ENCODE results near the gene MARCO.
"Not testable (repeated sequence)": the region's sequence is repeated elsewhere in the genome, so short reads cannot be mapped to it uniquely, and the experiment has no call there.

Gene MARCO

DNA sequence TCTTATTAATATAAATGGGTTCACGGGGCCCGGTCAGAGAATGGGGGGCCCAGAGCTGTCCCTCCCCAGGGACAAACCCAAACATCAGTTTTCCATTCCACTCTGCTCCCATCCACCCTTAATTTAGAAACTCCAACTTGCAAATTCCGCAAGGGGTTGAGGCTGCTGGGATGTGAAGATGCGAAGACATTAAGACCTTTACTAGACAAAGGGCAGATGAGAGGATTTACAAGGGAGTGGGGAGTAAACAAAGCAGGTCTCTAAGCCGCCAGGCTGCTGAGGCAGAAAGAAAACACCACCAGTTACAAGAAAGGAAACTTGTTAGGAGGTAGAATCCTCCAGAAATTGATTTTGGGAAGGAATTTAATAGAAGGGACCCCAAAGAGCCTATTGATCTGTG lies 33.1 kb downstream of the MARCO start:
- DNase-seq = no peak

DNA sequence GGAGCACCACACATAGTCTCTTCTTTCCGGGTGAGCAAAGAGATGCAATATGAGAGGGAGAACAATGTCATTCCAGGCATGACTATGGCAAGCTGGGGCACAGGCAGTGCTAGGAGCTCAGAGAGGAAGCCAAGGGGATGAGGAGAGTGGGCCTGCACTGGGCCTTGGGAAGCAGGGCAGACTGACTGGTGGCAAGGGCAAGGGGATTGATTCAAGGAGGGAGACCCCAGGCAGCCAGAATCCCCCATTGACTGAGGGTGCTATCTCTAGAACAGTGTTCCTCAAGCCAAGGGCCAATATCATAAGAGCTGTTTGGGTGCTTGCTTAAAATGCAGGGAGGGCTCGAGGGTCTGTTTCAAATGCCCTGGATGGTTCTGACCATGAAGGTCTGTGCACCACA lies 36.1 kb downstream of the MARCO start:
- no peak for DNase-seq

DNA sequence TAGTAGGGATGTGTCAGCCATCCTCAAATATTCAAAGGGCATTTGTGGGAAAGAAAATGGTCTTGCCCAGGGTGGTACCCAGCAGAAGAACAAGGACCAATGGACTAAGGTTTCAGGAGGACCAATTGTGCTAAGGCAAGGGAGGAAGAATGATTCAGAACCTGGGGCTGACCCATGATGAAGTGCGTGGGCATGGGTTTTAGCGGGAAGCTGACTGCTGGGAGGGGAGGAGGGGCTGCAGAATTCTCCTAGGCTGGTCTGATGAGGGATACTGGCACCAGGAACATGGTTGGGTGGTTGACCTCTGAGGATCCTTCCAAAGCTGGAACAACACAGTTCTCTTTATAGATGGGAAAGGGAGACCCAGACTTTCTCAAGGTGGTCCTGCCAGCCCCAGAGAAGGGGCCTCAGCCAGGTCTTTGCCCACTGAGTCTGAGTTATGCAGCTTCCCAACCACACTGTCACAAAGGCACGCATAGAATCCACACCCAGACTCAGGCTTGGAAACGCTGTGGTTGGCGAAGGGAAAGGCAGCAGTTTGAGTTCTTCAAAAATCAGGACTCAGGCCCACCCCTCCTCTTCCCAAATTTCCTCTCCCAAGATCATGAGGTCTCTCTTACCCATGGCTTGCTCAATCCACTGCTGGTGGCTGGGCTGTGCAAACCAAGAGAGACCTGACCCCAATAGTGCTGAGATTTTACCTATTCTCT lies 37.3 kb downstream of the MARCO start:
- no peak for DNase-seq

DNA sequence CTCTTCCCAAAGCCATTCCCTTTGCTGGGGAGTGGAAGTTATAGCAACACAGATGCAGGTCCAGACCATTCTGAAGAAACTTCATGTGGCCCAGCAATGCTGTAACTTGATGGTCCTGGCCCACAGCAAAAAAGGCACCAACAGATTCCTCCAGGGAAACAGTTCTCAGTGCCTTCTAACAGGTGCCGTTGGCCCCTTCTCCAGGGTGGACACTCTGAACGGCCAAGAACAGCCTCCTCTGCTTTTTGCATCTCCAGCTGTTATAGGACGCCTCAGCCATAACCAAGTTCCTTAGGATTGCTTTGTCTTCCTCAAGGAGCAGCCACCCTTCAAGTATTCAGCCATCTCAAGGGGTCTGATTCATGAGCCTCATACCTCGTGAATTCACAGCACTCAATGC lies 38.0 kb downstream of the MARCO start:
- DNase-seq = no peak

DNA sequence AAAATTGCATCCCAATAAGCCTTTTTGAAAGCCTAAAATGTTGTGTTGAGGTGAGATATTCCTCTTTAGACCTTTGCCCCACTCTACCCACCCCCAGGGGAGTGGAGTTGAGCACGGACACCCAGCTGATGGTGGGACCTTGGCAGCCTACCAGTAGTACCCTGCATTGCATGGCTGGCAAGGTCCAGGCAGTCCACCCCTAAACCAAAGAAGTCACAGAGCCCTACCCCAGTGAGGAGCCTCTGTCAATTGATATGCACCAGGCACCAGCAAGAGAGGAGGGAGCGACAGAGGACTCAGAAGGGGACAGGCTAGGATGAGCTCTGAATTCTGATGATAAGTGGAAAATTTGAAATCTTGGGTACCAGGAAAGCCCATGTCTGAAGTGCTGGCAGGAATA lies 38.6 kb downstream of the MARCO start:
- no peak for DNase-seq

DNA sequence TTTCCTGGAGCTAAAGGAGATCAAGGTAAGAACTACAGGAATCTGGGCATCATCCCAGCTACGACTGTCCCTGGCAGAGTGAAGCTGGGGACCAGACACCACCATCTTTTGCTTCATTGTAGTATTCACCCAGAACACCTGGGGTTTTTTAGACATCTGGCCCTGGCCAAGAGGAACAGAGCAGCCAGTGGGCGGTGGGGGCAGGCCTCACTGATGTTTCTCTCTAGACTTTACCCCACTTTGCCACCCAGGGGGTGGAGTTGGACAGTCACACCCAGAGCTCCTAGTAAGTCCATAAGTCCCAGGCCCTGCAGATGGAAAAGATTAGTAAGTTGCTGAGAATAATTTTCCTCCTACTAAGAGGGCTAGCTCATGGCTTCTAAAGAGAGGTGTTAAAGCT lies 39.6 kb downstream of the MARCO start:
- no peak for DNase-seq

DNA sequence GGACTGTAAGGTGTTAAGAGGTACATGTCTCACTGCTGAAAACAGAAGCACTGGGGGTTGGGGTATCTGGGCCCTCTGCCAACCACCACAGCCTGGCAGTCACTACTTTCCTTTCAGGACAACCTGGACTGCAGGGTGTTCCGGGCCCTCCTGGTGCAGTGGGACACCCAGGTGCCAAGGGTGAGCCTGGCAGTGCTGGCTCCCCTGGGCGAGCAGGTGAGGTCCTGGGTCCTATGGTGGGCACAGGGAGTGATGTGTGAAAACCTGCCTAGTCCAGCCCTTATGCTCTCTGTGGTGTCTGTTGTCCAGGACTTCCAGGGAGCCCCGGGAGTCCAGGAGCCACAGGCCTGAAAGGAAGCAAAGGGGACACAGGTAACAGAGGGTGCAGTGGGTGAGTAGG lies 40.0 kb downstream of the MARCO start:
- no peak for DNase-seq

DNA sequence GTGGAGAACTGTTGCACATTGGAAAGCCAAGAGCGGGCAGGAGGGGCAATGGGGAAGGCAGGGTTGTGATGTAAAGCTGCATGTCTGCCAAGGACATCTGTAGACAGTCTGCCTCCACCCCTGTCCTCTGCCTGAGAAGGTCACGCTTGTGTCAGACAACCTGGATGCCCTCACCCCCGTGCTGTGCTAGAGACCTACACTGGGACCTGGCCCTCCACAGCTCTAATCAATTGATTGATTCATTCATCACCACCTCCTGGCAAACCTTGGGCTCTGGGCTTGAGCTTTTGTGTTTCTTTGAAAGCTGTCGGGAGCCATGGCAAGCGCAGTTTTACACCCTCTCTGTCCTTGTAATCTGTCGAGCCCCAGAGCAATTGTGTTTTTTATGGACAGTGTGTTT lies 41.1 kb downstream of the MARCO start:
- no peak for DNase-seq

DNA sequence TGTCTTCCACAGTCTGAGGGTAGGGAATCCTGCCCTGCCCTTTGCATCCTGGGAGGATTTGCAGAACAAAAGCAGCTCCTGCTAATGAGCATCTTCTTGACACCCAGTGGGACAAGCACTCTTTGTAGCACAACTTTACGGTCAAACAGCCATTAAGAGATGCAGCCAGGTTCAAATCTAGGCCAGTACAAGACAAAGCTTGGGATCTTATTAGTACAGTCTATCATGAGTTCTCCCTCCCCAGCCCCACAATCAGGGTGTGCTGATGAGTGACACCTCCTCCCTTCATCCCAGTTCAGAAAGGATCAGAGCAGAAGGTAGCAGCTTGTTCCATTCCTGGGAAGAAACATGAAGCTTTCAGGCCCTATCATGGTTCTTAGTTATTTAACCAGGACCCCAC lies 41.9 kb downstream of the MARCO start:
- DNase-seq = no peak

DNA sequence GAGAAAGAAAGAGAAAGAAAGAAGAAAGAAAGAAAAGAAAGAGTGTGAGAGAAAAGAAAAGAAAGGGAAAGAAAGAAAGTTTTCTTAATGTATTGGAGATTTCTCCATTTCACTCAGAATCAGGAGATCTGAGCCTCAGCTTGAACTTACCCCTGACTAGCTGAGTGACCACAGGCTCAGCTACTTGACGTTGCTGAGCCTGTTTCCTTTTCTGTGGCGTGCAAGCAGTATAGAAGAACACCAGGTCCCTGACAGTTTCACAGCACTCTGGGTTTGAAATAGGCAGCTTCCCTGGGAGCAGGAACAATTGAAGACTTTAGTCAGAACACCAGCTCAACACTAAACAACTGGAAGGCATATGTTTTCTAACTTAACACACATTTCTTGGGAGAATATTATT lies 44.7 kb downstream of the MARCO start:
- no peak for DNase-seq

DNA sequence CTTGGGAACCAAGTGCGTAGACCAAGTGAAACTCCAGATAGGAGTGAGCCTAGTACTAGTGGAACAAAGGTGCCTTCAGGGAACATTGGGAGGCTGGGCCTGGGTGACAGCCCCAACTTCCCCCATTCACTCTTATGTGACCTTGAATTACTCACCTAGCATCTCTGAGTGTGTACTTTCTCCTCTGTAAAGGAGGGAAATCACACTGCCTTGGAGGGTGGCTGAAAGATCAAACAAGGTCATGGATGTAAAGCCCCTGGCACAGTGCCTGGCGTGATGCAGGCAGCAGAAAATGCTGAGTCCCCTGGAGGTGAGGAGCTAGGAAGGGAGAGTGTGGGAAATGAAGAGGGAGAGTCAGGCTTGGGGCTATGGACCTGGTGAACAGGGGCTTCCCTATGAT lies 45.9 kb downstream of the MARCO start:
- DNase-seq = no peak

DNA sequence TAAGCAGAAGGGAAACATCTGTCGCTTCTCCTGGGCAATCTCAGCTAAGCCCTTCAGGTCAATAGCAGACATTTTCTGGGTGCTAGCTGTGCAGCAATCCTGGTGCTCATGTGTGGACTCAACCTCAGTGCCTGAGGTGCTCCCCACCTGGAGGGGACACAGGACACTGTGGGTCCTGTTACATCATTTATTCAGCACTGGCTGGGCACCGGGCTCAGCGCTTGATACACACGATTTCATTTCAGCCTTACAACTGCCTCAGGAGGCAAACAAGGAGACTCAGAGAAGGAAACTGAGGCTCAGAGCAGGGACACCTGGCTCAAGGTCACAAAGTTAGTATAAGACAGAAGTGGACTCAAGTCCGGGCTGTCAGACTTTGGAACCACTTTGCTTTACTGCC lies 46.7 kb downstream of the MARCO start:
- no peak for DNase-seq

DNA sequence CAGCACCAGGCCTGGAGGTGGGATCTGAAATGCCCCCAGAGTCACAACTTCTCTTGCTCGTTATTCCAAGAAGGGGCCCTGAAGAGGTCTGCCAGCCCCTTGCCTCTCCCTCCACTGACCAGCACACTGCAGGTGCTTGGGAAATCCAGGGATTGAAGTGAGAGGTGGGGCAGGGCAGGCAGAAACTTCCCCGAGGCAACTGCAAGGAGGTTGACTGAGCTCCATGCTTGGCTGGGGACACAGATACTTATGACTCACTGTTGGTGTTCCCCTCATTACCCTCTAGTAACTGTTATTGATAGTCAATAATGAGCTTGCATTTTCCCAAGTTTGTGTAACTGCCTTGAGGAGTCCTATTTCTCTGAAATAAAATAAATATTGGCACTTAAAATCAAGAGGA lies 47.5 kb downstream of the MARCO start:
- no peak for DNase-seq

DNA sequence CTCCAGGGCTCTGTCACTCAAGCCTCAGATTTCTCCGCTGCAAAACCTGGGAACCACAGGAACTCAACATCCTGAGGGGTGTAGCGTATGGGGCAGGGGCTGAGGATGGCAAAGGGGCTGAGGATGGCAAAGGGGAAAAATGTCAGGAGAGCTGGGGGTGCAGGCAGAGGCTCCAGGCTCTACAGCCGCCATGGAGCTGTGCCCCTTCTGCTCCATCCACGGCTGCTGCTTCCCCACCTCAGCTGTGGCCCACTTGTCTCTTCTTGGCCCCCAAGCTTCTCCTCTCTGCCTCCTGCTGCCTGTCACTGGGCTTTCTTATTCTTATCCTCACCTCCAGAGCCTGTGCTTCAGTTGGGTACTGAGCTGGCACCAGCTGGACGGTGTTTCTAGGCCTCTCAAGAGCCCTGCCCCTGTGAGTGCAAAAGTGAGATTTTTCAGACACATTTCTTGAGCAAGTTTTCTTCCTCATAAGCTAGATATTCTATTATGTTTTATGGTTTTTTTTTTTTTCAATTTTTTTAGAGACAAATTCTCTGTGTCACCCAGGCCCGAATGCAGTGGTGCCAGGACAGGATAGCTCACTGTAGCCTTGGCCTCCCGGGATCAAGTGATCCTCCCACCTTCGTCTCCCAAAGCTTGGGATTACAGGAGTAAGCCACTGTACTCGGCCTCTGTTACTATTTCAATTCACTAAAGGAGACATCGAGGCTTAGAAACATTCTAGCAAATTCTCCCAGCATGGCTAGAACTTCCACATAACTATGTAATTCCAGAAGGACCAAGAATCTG lies 49.0 kb downstream of the MARCO start:
- DNase-seq = no peak

DNA sequence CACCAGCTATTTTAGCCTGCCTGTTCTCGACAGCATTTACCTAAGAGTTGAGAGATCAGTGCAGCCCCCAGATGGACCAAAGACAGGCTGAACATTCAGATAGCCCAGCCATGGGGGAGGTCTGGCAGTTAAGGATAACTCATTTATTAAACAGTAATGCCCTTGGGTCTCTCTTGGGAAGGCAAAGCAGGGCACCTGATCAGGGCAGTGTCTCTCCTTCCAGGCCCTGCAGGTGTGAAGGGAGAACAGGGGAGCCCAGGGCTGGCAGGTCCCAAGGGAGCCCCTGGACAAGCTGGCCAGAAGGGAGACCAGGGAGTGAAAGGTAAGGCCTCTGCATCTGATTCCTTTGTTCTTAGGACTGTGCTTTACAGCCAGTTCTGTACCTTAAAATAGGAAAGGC lies 49.6 kb downstream of the MARCO start:
- DNase-seq = no peak

DNA sequence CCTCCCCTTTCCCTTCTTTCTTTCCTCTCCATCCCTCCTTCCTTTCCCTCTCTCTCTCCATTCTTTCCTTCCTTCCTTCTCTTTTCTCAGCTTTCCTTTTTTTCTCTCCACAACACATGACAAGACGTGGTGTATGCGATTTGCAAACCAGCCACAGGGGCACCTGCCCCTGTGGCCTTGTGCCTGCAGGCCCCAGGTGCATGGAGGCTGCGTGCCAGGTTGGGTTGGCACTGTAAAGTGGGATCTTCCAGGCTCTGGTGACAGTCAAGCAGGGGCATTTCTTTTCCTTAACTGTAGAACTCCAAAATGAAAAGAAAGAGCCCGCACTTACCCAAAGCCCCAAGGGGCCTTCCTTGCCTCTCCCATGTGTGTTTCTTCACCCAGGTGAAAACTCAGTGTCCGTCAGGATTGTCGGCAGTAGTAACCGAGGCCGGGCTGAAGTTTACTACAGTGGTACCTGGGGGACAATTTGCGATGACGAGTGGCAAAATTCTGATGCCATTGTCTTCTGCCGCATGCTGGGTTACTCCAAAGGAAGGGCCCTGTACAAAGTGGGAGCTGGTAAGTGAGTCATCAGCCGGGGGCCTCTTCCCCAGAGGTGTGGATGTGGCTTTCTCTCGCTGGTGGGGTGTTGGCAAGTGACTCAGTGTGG lies 50.9 kb downstream of the MARCO start:
- DNase-seq = no peak

DNA sequence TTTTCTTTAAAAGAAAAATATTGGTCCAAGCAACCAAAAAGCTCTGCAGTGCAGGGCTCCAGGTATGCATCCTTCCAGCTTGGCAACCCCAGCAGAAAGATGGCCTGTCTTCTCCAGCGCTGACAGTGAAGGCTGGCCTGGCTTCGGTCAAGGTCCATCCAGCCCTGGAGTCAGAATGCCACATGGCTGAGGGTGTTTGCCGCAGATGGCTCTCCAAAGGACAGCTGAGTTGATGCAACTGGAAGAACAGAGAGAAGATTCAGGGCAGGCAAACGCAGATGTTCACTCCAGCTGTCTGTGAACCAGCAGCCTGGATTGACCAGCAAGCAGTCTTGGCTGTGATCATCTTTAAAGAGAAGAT lies 51.4 kb downstream of the MARCO start:
- no peak for DNase-seq

DNA sequence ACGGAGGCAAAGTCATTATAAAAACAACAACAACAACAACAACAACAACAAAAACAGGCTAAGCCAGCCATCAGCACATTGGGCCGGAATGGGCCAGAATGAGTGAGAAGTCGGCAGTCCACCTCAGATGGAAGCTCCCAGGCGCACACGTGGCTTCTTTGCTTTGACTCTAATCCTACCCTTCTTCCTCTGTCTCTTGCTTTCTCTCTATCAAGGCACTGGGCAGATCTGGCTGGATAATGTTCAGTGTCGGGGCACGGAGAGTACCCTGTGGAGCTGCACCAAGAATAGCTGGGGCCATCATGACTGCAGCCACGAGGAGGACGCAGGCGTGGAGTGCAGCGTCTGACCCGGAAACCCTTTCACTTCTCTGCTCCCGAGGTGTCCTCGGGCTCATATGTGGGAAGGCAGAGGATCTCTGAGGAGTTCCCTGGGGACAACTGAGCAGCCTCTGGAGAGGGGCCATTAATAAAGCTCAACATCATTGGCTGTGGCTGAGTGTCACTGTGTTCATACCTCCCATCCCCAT lies 52.2 kb downstream of the MARCO start:
- DNase-seq = no peak

DNA sequence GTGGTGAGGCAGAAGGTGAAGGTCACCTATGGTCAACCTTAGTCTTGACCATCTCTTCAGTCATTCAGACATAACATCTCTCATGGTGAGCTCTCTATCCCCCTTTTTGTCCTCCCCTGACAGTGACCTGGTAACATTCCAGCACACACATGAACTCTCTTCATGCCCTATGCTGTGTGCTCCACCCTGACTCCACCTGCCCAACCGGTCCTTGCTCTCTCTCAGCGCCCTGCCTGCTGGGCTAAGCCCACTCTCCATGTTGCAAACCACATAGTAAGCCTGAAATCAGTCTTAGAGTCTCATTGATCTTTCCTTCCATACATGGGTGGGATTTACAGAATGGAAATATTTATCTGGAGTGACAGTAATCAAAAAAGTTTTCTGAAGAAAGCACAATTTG lies 52.8 kb downstream of the MARCO start:
- DNase-seq = no peak

DNA sequence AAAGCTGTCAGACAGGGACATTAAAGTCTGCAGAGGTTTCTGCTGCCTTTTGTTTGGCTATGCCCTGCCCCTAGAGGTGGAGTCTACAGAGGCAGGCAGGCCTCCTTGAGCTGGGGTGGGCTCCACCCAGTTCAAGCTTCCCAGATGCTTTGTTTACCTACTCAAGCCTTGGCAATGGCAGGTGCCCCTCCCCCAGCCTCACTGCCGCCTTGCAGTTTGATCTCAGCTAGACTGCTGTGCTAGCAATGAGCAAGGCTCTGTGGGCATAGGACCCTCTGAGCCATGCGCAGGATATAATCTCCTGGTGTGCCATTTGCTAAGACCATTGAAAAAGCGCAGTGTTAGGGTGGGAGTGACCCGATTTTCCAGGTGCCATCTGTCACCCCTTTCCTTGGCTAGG lies 61.9 kb downstream of the MARCO start:
- DNase-seq = not testable (repeated sequence)

DNA sequence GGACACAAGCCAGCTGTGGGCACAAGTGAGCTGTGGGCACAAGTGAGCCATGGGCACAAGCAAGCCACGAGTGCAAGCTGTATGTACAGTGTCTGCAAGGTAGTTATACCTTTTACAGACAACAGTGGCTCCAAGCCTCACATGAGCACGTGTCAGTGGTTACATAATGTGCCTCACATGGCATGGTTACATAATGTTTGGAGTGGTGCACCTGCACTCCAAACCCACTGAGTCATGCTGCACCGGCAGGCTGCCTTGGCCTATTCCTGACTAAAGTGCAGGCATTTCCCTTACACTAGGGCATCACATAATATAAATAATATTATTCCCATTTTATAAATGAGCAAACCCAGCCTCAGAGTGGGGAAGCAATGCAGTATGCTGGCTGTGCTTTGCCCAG lies 62.6 kb downstream of the MARCO start:
- DNase-seq = no peak

DNA sequence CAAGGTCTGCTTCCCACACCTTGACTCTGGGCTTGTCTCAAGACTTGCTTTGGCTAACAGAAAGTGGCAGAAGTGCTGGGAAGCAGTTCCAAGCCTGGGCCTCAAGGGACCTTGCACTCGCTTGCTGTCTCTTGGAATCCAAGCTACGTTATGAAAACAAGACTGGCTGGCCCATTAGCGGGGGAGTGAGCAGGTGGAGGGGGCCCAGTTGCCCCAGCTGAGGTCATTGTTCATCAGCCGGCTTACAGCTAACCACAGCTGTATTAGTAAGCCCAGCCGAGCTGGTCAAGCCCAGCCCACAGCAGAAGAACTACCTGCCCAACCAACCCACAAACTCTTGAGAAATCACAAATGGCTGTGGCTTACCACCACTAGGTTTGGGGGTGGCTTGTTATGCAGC lies 63.1 kb downstream of the MARCO start:
- no peak for DNase-seq

DNA sequence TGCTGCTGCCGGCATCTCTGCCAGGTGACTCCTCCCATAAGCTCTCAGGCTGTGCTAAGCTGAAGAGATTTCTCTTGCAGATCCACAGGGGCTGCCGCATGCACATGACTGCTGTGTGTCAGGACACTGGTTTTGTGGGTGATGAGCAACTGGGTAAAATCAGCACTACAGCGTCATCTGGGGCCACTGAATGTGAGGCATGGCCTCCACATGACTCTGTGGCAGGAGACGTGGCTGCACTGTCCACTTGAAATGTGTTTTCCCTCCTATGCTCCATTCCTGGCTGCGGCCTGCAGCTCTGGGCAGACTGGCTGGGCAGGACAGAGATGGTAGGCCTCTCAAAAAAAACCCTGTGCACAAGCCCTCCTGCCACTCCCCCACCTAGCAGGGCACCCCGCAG lies 63.6 kb downstream of the MARCO start:
- no peak for DNase-seq

DNA sequence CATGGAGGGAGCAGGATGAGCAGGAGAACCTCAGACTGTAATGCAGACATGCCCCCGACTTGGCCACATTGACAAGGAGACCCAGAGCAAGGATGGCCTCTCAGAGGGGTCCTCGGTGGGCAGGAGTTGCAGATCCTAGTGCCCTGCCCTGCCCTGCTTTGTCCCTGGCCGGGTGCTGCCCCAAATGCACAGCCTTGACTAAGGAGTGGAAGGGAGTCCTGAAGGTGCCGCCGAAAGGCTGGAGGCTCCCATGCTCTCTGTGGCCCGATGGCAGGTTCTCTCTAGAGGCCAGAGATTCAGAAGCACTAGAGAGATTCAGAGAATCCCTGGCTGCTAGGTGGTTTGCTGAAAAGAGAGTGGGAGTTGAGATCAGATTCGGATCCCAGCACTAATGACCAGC lies 64.4 kb downstream of the MARCO start:
- no peak for DNase-seq

All from stimulated activated naive CD4-positive, alpha-beta T cell (primary cell).